Activated T-helper 17 cell treated with anti-CD3 and anti-CD28 coated beads, Interleukin-2, amount 50 U/mL, for 72 hours (primary cell): ENCODE results near the gene SLFN13. TPM values are rescaled to one million over a fixed set of nuclear protein-coding genes. Genes with fewer than 3 reads are reported as not detected.
"Not testable (repeated sequence)": the region's sequence is repeated elsewhere in the genome, so short reads cannot be mapped to it uniquely, and the experiment has no call there.

ENCODE experiments used
- ATAC-seq: fragments of 150-1000 bp; cut with Tn5 transposase; replicated peaks from 2 replicates; pipeline ENCODE4 v1.10.0; 2021; ENCODE audit warnings: mild to moderate bottlenecking, moderate library complexity
- H3K27ac Mint-ChIP-seq: one replicate; pipeline ENCODE4 v1.8.0; 2022; ENCODE audit warnings: mixed read lengths
- H3K27me3 Mint-ChIP-seq: one replicate; pipeline ENCODE4 v1.8.0; 2022; ENCODE audit warnings: mixed read lengths
- H3K36me3 Mint-ChIP-seq: one replicate; pipeline ENCODE4 v1.8.0; 2022; ENCODE audit warnings: low read depth, mild to moderate bottlenecking, mixed read lengths
- H3K4me1 Mint-ChIP-seq: one replicate; pipeline ENCODE4 v1.8.0; 2022; ENCODE audit warnings: mixed read lengths
- H3K4me3 Mint-ChIP-seq: one replicate; pipeline ENCODE4 v1.8.0; 2022; ENCODE audit warnings: mild to moderate bottlenecking, mixed read lengths
- H3K9me3 Mint-ChIP-seq: one replicate; pipeline ENCODE4 v1.8.0; 2022; ENCODE audit warnings: mixed read lengths
- total RNA-seq, 2 donors: library from RNA; stranded (reverse); gene quantifications; one replicate each; pipeline ENCODE4 v1.2.3, GENCODE V29; 2022

SLFN13 gene
- total RNA-seq, 2 donors from 2014 or later: 38.2 to 58.6 TPM

GRCh38 chr17:35454035-35454434, 5.5 kb upstream of the SLFN13 start:
- not testable (repeated sequence) for ATAC-seq, H3K36me3 Mint-ChIP-seq, H3K4me3 Mint-ChIP-seq, H3K27ac Mint-ChIP-seq, H3K4me1 Mint-ChIP-seq, H3K27me3 Mint-ChIP-seq, H3K9me3 Mint-ChIP-seq

GRCh38 chr17:35453171-35453570, 4.6 kb upstream of the SLFN13 start:
- Mint-ChIP-seq H3K4me3 (no peak overlapping the region), H3K27me3 (no peaks in the 10 kb centered on the region), H3K27ac (no peak overlapping the region), H3K9me3 (peaks cover 4% of the 10 kb centered on the region), H3K36me3 (no peaks in the 10 kb centered on the region), H3K4me1 (no peaks in the 10 kb centered on the region)
- ATAC-seq: no peak

- Mint-ChIP-seq H3K27me3 (no peaks in the 10 kb centered on the region), H3K4me3 (peak overlapping the region; percentile 65), H3K4me1 (no peaks in the 10 kb centered on the region), H3K9me3 (no peaks in the 10 kb centered on the region), H3K36me3 (peaks cover 7% of the 10 kb centered on the region), H3K27ac (peak overlapping the region; percentile 28)
- no peak for ATAC-seq
Measured at GRCh38 chr17:35449371-35449931, 885 bp upstream of the SLFN13 start.

- Mint-ChIP-seq H3K4me3 (peak overlapping the region; percentile 65), H3K36me3 (peaks cover 12% of the 10 kb centered on the region), H3K9me3 (no peaks in the 10 kb centered on the region), H3K4me1 (no peaks in the 10 kb centered on the region), H3K27me3 (no peaks in the 10 kb centered on the region), H3K27ac (peak overlapping the region; percentile 77)
- ATAC-seq: no peak
Measured at GRCh38 chr17:35448899-35449227, 297 bp upstream of the SLFN13 start.

- peaks cover 21% of the 10 kb centered on the region for H3K36me3 Mint-ChIP-seq
- H3K27ac Mint-ChIP-seq: peak overlapping the region; percentile 77
- no peaks in the 10 kb centered on the region for H3K27me3 Mint-ChIP-seq
- H3K9me3 Mint-ChIP-seq: no peaks in the 10 kb centered on the region
- H3K4me1 Mint-ChIP-seq: no peaks in the 10 kb centered on the region
- no peak for ATAC-seq
- H3K4me3 Mint-ChIP-seq: peak overlapping the region; percentile 65
Measured at GRCh38 chr17:35447499-35447898, 1.1 kb downstream of the SLFN13 start.

- no peak overlapping the region for H3K4me3 Mint-ChIP-seq
- H3K9me3 Mint-ChIP-seq: no peaks in the 10 kb centered on the region
- H3K4me1 Mint-ChIP-seq: peaks cover 6% of the 10 kb centered on the region
- H3K27me3 Mint-ChIP-seq: no peaks in the 10 kb centered on the region
- H3K36me3 Mint-ChIP-seq: peaks cover 16% of the 10 kb centered on the region
- no peak overlapping the region for H3K27ac Mint-ChIP-seq
- no peak for ATAC-seq
Measured at GRCh38 chr17:35438433-35438832, 10.1 kb downstream of the SLFN13 start.

- peak overlapping the region; percentile 97 for H3K4me3 Mint-ChIP-seq
- no peaks in the 10 kb centered on the region for H3K36me3 Mint-ChIP-seq
- no peaks in the 10 kb centered on the region for H3K27me3 Mint-ChIP-seq
- no peaks in the 10 kb centered on the region for H3K9me3 Mint-ChIP-seq
- ATAC-seq: peak; percentile 93
- H3K4me1 Mint-ChIP-seq: peaks cover 34% of the 10 kb centered on the region
- peak overlapping the region; percentile 95 for H3K27ac Mint-ChIP-seq
Measured at GRCh38 chr17:35433075-35433894, 15.3 kb downstream of the SLFN13 start.

- Mint-ChIP-seq H3K27ac (peak within 1 kb of the TSS; percentile 95), H3K27me3 (no peaks in the 10 kb centered on the region), H3K4me1 (peaks cover 36% of the 10 kb centered on the region), H3K9me3 (no peaks in the 10 kb centered on the region), H3K36me3 (no peaks in the 10 kb centered on the region), H3K4me3 (peak within 1 kb of the TSS; percentile 97)
- peak; percentile 86 for ATAC-seq
Measured at GRCh38 chr17:35432176-35433074, 16.1 kb downstream of the SLFN13 start, which contains the start of gene SLFN12. TSS of gene SLFN12 (minus strand) at chr17:35432500. CDS start at chr17:35423028, 9,472 bp downstream.

- H3K27ac Mint-ChIP-seq: no peak overlapping the region
- ATAC-seq: no peak
- no peaks in the 10 kb centered on the region for H3K27me3 Mint-ChIP-seq
- no peaks in the 10 kb centered on the region for H3K9me3 Mint-ChIP-seq
- peaks cover 36% of the 10 kb centered on the region for H3K4me1 Mint-ChIP-seq
- no peak overlapping the region for H3K4me3 Mint-ChIP-seq
- no peaks in the 10 kb centered on the region for H3K36me3 Mint-ChIP-seq
Measured at GRCh38 chr17:35429702-35430101, 18.9 kb downstream of the SLFN13 start.

GRCh38 chr17:35428229-35428628, 20.3 kb downstream of the SLFN13 start:
- H3K36me3 Mint-ChIP-seq: no peaks in the 10 kb centered on the region
- no peak overlapping the region for H3K27ac Mint-ChIP-seq
- no peaks in the 10 kb centered on the region for H3K9me3 Mint-ChIP-seq
- H3K27me3 Mint-ChIP-seq: no peaks in the 10 kb centered on the region
- H3K4me1 Mint-ChIP-seq: peaks cover 27% of the 10 kb centered on the region
- H3K4me3 Mint-ChIP-seq: no peak overlapping the region
- no peak for ATAC-seq

- peaks cover 20% of the 10 kb centered on the region for H3K36me3 Mint-ChIP-seq
Measured at GRCh38 chr17:35423761-35424160, 24.8 kb downstream of the SLFN13 start.

GRCh38 chr17:35421069-35421468, 27.5 kb downstream of the SLFN13 start:
- not testable (repeated sequence) for H3K4me3 Mint-ChIP-seq, H3K9me3 Mint-ChIP-seq, ATAC-seq, H3K4me1 Mint-ChIP-seq, H3K27me3 Mint-ChIP-seq, H3K27ac Mint-ChIP-seq
- peaks cover 20% of the 10 kb centered on the region for H3K36me3 Mint-ChIP-seq

More at GRCh38 chr17:35423761-35424160, 24.8 kb downstream of the SLFN13 start:
- Mint-ChIP-seq H3K4me3 (no peak overlapping the region), H3K27ac (no peak overlapping the region), H3K9me3 (no peaks in the 10 kb centered on the region), H3K27me3 (no peaks in the 10 kb centered on the region), H3K4me1 (peaks cover 6% of the 10 kb centered on the region)
- ATAC-seq: no peak

- ATAC-seq: no peak
- H3K9me3 Mint-ChIP-seq: no peaks in the 10 kb centered on the region
- no peaks in the 10 kb centered on the region for H3K27me3 Mint-ChIP-seq
- H3K4me3 Mint-ChIP-seq: no peak overlapping the region
- H3K36me3 Mint-ChIP-seq: peaks cover 36% of the 10 kb centered on the region
- no peak overlapping the region for H3K27ac Mint-ChIP-seq
- H3K4me1 Mint-ChIP-seq: peaks cover 4% of the 10 kb centered on the region
Measured at GRCh38 chr17:35416659-35417058, 31.9 kb downstream of the SLFN13 start.

- not testable (repeated sequence) for H3K9me3 Mint-ChIP-seq, H3K4me1 Mint-ChIP-seq, H3K27me3 Mint-ChIP-seq, H3K27ac Mint-ChIP-seq, ATAC-seq, H3K4me3 Mint-ChIP-seq
- peaks cover 50% of the 10 kb centered on the region for H3K36me3 Mint-ChIP-seq
Measured at GRCh38 chr17:35414707-35415106, 33.9 kb downstream of the SLFN13 start.
